Fibroblast of lung (primary cell): ENCODE data around the gene ADGRB3. TPM values are rescaled to one million over a fixed set of nuclear protein-coding genes. Genes with fewer than 3 reads are reported as not detected.

Experiments
- DNase-seq, 2 donors: peaks; one replicate each; pipeline versions ENCODE4 v3.0.0 to v3.0.0-alpha.2; 2010; ENCODE audit warnings: low read depth in 2 of 2
- H2AFZ ChIP-seq: 2 replicates; pipeline ENCODE4 v1.5.1; 2012; ENCODE audit warnings: low read length, control low read depth, inconsistent platforms
- H3K27ac ChIP-seq: 2 replicates; pipeline ENCODE4 v1.5.1; 2011; ENCODE audit warnings: low read length, control low read depth; ENCODE audit not compliant: insufficient read depth
- H3K27me3 ChIP-seq: 2 replicates; pipeline ENCODE4 v1.5.1; 2011; ENCODE audit warnings: mild to moderate bottlenecking, low read length; ENCODE audit not compliant: control insufficient read depth, insufficient read depth
- H3K36me3 ChIP-seq: 2 replicates; pipeline ENCODE4 v1.5.1; 2011; ENCODE audit warnings: low read length; ENCODE audit not compliant: control insufficient read depth, insufficient read depth
- H3K4me1 ChIP-seq: 2 replicates; pipeline ENCODE4 v1.5.1; 2011; ENCODE audit warnings: low read length; ENCODE audit not compliant: control insufficient read depth, insufficient read depth; ENCODE audit errors: extremely low read depth
- H3K4me2 ChIP-seq: 2 replicates; pipeline ENCODE4 v1.5.1; 2011; ENCODE audit warnings: low read length, control low read depth; ENCODE audit not compliant: insufficient read depth; ENCODE audit errors: extremely low read depth
- H3K4me3 ChIP-seq, 4 experiments: fragments of 200-600 bp in 1 of 4; sonication (generic) in 1 of 4; replicated peaks in 1 of 4; 2 replicates each; pipeline ENCODE4 v1.5.1; 2011 to 2016; ENCODE audit warnings: low read length in 4 of 4, low read depth in 3 of 4, mild to moderate bottlenecking in 3 of 4, control low read depth in 2 of 4, inconsistent platforms in 1 of 4, mixed read lengths in 1 of 4; ENCODE audit not compliant: insufficient read depth in 1 of 4; ENCODE audit errors: control extremely low read depth in 1 of 4
- H3K79me2 ChIP-seq: 2 replicates; pipeline ENCODE4 v1.5.1; 2012; ENCODE audit warnings: mild to moderate bottlenecking, low read length, inconsistent platforms; ENCODE audit not compliant: control insufficient read depth, insufficient read depth
- H3K9ac ChIP-seq: 2 replicates; pipeline ENCODE4 v1.5.1; 2011; ENCODE audit warnings: mild to moderate bottlenecking, low read length, control low read depth; ENCODE audit not compliant: insufficient read depth
- H3K9me3 ChIP-seq: 2 replicates; pipeline ENCODE4 v1.5.1; 2012; ENCODE audit warnings: low read depth, low read length; ENCODE audit not compliant: control insufficient read depth, insufficient read depth
- H4K20me1 ChIP-seq: 2 replicates; pipeline ENCODE4 v1.5.1; 2011; ENCODE audit warnings: low read length; ENCODE audit not compliant: control insufficient read depth, insufficient read depth; ENCODE audit errors: extremely low read depth
- CTCF ChIP-seq, 2 donors: IDR thresholded peaks in 1 of 2; conservative IDR thresholded peaks in 1 of 2; 1 replicate in 1 of 2; 2 replicates in 1 of 2; pipeline ENCODE4 v1.5.1; 2011 to 2012; ENCODE audit warnings: low read length in 2 of 2, control low read depth in 1 of 2, inconsistent platforms in 1 of 2, low read depth in 1 of 2, mild to moderate bottlenecking in 1 of 2
- EZH2 ChIP-seq: IDR thresholded peaks from 2 replicates; pipeline ENCODE4 v1.5.1; 2012; ENCODE audit warnings: low read length, control low read depth, mild to moderate bottlenecking; ENCODE audit errors: missing control alignments
- polyA plus RNA-seq, 2 donors: library from polyadenylated mRNA; depleted of rRNA in 1 of 2; stranded (reverse) in 1 of 2; unstranded in 1 of 2; fragments of >200 nt; gene quantifications; 2 replicates each; pipeline ENCODE4 v1.2.1, GENCODE V29; 2011 to 2012; ENCODE audit warnings: missing spikeins in 1 of 2
- total RNA-seq: library from RNA; depleted of rRNA; stranded (reverse); fragments of >200 nt; gene quantifications from 2 replicates; pipeline ENCODE4 v1.2.1, GENCODE V29; 2014

The ADGRB3 gene
- total and polyA plus RNA-seq, 2 donors (not counting 1 experiment from before 2014, with no cell fraction given): 0.33 TPM; not detected in 1

- no peak for TF ChIP-seq EZH2
- TF ChIP-seq CTCF (conservative IDR thresholded peaks at IDR 0.05 in 1 of 2, IDR thresholded peaks at IDR 0.05 in 1 of 2; ENCODE audit: low read depth in 1 of 2, low read length in 2 of 2): no peak
These were observed 14.6 kb downstream of the ADGRB3 start for GRCh38 chr6:68649669-68650068.

GRCh38 chr6:68650142-68650541 lies 15.1 kb downstream of the ADGRB3 start:
- no peak for TF ChIP-seq CTCF (conservative IDR thresholded peaks at IDR 0.05 in 1 of 2, IDR thresholded peaks at IDR 0.05 in 1 of 2; ENCODE audit: low read depth in 1 of 2, low read length in 2 of 2)
- no peak for TF ChIP-seq EZH2
- no peak overlapping the region for H3K9ac ChIP-seq

More at GRCh38 chr6:68649669-68650068, 14.6 kb downstream of the ADGRB3 start:
- Histone ChIP-seq H3K79me2 (no peaks in the 10 kb centered on the region), H4K20me1 (no peaks in the 10 kb centered on the region), H3K9me3 (no peaks in the 10 kb centered on the region), H3K4me2 (no peak overlapping the region), H3K4me3 (no peak overlapping the region), H3K27ac (no peak overlapping the region), H3K36me3 (no peaks in the 10 kb centered on the region), H3K9ac (no peak overlapping the region), H2AFZ (no peak overlapping the region), H3K27me3 (no peaks in the 10 kb centered on the region), H3K4me1 (no peaks in the 10 kb centered on the region)
- DNase-seq: no peak

GRCh38 chr6:68651011-68651985 lies 16.2 kb downstream of the ADGRB3 start:
- Histone ChIP-seq H2AFZ (no peak overlapping the region), H3K27me3 (no peaks in the 10 kb centered on the region), H3K4me1 (no peaks in the 10 kb centered on the region), H3K27ac (no peak overlapping the region), H3K9me3 (no peaks in the 10 kb centered on the region), H3K79me2 (no peaks in the 10 kb centered on the region), H3K9ac (no peak overlapping the region), H3K36me3 (no peaks in the 10 kb centered on the region), H3K4me3 (no peak overlapping the region), H3K4me2 (no peak overlapping the region), H4K20me1 (no peaks in the 10 kb centered on the region)
- TF ChIP-seq CTCF (conservative IDR thresholded peaks at IDR 0.05 in 1 of 2, IDR thresholded peaks at IDR 0.05 in 1 of 2; ENCODE audit: low read depth in 1 of 2, low read length in 2 of 2) (no peak), EZH2 (no peak)
- DNase-seq: peak; percentile 72 to 95

More at GRCh38 chr6:68650142-68650541, 15.1 kb downstream of the ADGRB3 start:
- Histone ChIP-seq H3K4me2 (no peak overlapping the region), H3K4me3 (no peak overlapping the region), H3K9me3 (no peaks in the 10 kb centered on the region), H3K79me2 (no peaks in the 10 kb centered on the region), H3K27ac (no peak overlapping the region), H3K36me3 (no peaks in the 10 kb centered on the region), H4K20me1 (no peaks in the 10 kb centered on the region), H3K27me3 (no peaks in the 10 kb centered on the region), H2AFZ (no peak overlapping the region), H3K4me1 (no peaks in the 10 kb centered on the region)
- DNase-seq: no peak
